LoVo (cell line): ENCODE measurements around the gene ZNF831.

ENCODE experiments used
- DNase-seq: peaks from one replicate; pipeline ENCODE4 v3.0.0-alpha.2; 2016; ENCODE audit warnings: low spot score

ZNF831 gene

GRCh38 chr20:59181936-59182335, 18.3 kb downstream of the ZNF831 start:
- DNase-seq = no peak

- DNase-seq = no peak
Measured at GRCh38 chr20:59182401-59183044, 18.9 kb downstream of the ZNF831 start.

- DNase-seq = no peak
Measured at GRCh38 chr20:59183751-59184150, 20.1 kb downstream of the ZNF831 start.

GRCh38 chr20:59184880-59185447, 21.3 kb downstream of the ZNF831 start:
- DNase-seq = no peak

- DNase-seq = no peak
Measured at GRCh38 chr20:59185809-59186208, 22.2 kb downstream of the ZNF831 start.

GRCh38 chr20:59190466-59190865, 26.8 kb downstream of the ZNF831 start:
- DNase-seq = no peak

- DNase-seq = no peak
Measured at GRCh38 chr20:59191036-59191755, 27.6 kb downstream of the ZNF831 start.

- no peak for DNase-seq
Measured at GRCh38 chr20:59191756-59192532, 28.3 kb downstream of the ZNF831 start.

- DNase-seq = no peak
Measured at GRCh38 chr20:59192533-59192896, 28.9 kb downstream of the ZNF831 start.

- no peak for DNase-seq
Measured at GRCh38 chr20:59193325-59193724, 29.7 kb downstream of the ZNF831 start.

GRCh38 chr20:59194023-59194935, 30.7 kb downstream of the ZNF831 start:
- no peak for DNase-seq

- DNase-seq = no peak
Measured at GRCh38 chr20:59195316-59195993, 31.8 kb downstream of the ZNF831 start.

GRCh38 chr20:59204165-59204894, 40.7 kb downstream of the ZNF831 start:
- no peak for DNase-seq

GRCh38 chr20:59205044-59205443, 41.4 kb downstream of the ZNF831 start:
- no peak for DNase-seq

- no peak for DNase-seq
Measured at GRCh38 chr20:59207235-59207634, 43.6 kb downstream of the ZNF831 start.

- DNase-seq = peak; percentile 7
Measured at GRCh38 chr20:59207742-59208357, 44.2 kb downstream of the ZNF831 start.

- no peak for DNase-seq
Measured at GRCh38 chr20:59210186-59210585, 46.6 kb downstream of the ZNF831 start.

GRCh38 chr20:59211208-59211765, 47.7 kb downstream of the ZNF831 start:
- DNase-seq = no peak

- DNase-seq = no peak
Measured at GRCh38 chr20:59214073-59214472, 50.5 kb downstream of the ZNF831 start.
